Measurements from ENCODE around the gene BUD31. TPM values are rescaled to one million over a fixed set of nuclear protein-coding genes. Genes with fewer than 3 reads are reported as not detected.

Gene BUD31
- total and polyA plus RNA-seq, 2 of the 8 experiments (the other 6 are each of a cell fraction or from before 2014, with no cell fraction given), result 46.7 to 114 TPM

DNA sequence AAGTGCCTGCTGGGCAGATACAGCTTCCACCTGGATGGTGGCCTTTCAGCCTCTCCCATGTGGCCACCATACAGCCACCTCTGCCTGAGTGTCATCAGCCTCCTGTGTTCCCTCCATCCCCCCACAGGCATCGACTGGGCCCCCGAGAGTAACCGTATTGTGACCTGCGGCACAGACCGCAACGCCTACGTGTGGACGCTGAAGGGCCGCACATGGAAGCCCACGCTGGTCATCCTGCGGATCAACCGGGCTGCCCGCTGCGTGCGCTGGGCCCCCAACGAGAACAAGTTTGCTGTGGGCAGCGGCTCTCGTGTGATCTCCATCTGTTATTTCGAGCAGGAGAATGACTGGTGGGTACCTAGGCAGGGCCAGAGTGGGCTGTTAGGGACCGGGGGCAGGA is 20.9 kb upstream of the BUD31 start (continued):
- TF ChIP-seq, protein P1, sequence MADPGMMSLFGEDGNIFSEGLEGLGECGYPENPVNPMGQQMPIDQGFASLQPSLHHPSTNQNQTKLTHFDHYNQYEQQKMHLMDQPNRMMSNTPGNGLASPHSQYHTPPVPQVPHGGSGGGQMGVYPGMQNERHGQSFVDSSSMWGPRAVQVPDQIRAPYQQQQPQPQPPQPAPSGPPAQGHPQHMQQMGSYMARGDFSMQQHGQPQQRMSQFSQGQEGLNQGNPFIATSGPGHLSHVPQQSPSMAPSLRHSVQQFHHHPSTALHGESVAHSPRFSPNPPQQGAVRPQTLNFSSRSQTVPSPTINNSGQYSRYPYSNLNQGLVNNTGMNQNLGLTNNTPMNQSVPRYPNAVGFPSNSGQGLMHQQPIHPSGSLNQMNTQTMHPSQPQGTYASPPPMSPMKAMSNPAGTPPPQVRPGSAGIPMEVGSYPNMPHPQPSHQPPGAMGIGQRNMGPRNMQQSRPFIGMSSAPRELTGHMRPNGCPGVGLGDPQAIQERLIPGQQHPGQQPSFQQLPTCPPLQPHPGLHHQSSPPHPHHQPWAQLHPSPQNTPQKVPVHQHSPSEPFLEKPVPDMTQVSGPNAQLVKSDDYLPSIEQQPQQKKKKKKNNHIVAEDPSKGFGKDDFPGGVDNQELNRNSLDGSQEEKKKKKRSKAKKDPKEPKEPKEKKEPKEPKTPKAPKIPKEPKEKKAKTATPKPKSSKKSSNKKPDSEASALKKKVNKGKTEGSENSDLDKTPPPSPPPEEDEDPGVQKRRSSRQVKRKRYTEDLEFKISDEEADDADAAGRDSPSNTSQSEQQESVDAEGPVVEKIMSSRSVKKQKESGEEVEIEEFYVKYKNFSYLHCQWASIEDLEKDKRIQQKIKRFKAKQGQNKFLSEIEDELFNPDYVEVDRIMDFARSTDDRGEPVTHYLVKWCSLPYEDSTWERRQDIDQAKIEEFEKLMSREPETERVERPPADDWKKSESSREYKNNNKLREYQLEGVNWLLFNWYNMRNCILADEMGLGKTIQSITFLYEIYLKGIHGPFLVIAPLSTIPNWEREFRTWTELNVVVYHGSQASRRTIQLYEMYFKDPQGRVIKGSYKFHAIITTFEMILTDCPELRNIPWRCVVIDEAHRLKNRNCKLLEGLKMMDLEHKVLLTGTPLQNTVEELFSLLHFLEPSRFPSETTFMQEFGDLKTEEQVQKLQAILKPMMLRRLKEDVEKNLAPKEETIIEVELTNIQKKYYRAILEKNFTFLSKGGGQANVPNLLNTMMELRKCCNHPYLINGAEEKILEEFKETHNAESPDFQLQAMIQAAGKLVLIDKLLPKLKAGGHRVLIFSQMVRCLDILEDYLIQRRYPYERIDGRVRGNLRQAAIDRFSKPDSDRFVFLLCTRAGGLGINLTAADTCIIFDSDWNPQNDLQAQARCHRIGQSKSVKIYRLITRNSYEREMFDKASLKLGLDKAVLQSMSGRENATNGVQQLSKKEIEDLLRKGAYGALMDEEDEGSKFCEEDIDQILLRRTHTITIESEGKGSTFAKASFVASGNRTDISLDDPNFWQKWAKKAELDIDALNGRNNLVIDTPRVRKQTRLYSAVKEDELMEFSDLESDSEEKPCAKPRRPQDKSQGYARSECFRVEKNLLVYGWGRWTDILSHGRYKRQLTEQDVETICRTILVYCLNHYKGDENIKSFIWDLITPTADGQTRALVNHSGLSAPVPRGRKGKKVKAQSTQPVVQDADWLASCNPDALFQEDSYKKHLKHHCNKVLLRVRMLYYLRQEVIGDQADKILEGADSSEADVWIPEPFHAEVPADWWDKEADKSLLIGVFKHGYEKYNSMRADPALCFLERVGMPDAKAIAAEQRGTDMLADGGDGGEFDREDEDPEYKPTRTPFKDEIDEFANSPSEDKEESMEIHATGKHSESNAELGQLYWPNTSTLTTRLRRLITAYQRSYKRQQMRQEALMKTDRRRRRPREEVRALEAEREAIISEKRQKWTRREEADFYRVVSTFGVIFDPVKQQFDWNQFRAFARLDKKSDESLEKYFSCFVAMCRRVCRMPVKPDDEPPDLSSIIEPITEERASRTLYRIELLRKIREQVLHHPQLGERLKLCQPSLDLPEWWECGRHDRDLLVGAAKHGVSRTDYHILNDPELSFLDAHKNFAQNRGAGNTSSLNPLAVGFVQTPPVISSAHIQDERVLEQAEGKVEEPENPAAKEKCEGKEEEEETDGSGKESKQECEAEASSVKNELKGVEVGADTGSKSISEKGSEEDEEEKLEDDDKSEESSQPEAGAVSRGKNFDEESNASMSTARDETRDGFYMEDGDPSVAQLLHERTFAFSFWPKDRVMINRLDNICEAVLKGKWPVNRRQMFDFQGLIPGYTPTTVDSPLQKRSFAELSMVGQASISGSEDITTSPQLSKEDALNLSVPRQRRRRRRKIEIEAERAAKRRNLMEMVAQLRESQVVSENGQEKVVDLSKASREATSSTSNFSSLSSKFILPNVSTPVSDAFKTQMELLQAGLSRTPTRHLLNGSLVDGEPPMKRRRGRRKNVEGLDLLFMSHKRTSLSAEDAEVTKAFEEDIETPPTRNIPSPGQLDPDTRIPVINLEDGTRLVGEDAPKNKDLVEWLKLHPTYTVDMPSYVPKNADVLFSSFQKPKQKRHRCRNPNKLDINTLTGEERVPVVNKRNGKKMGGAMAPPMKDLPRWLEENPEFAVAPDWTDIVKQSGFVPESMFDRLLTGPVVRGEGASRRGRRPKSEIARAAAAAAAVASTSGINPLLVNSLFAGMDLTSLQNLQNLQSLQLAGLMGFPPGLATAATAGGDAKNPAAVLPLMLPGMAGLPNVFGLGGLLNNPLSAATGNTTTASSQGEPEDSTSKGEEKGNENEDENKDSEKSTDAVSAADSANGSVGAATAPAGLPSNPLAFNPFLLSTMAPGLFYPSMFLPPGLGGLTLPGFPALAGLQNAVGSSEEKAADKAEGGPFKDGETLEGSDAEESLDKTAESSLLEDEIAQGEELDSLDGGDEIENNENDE (IDR thresholded peaks at IDR 0.05; ENCODE audit: insufficient replicate concordance, low read length), result no peak
- TF ChIP-seq SAP30 (IDR thresholded peaks at IDR 0.05; ENCODE audit: insufficient read depth, insufficient replicate concordance, low read length), result no peak
- TF ChIP-seq, protein P2, sequence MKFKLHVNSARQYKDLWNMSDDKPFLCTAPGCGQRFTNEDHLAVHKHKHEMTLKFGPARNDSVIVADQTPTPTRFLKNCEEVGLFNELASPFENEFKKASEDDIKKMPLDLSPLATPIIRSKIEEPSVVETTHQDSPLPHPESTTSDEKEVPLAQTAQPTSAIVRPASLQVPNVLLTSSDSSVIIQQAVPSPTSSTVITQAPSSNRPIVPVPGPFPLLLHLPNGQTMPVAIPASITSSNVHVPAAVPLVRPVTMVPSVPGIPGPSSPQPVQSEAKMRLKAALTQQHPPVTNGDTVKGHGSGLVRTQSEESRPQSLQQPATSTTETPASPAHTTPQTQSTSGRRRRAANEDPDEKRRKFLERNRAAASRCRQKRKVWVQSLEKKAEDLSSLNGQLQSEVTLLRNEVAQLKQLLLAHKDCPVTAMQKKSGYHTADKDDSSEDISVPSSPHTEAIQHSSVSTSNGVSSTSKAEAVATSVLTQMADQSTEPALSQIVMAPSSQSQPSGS (IDR thresholded peaks at IDR 0.05; ENCODE audit: low read length), result no peak
- TF ChIP-seq POU5F1 (IDR thresholded peaks at IDR 0.05; ENCODE audit: low read depth, low read length), result no peak
- TF ChIP-seq, protein P3, sequence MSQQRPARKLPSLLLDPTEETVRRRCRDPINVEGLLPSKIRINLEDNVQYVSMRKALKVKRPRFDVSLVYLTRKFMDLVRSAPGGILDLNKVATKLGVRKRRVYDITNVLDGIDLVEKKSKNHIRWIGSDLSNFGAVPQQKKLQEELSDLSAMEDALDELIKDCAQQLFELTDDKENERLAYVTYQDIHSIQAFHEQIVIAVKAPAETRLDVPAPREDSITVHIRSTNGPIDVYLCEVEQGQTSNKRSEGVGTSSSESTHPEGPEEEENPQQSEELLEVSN (IDR thresholded peaks at IDR 0.05), result no peak
- no peak for TF ChIP-seq CBX8 (IDR thresholded peaks at IDR 0.05; ENCODE audit: borderline replicate concordance, low read depth, low read length)
- TF ChIP-seq RNF2 (IDR thresholded peaks at IDR 0.05; ENCODE audit: borderline replicate concordance, low read depth, low read length, missing control alignments, poor library complexity, severe bottlenecking), result no peak
- TF ChIP-seq HDAC6 (IDR thresholded peaks at IDR 0.05; ENCODE audit: low read depth, low read length), result no peak
- no peak for TF ChIP-seq POLR2A (IDR thresholded peaks at IDR 0.05; ENCODE audit: control extremely low read depth in 1 of 2, low read depth in 2 of 2, low read length in 2 of 2)
